Activated CD4-positive, CD25-positive, alpha-beta regulatory T cell treated with anti-CD3 and anti-CD28 coated beads, Interleukin-2, amount 50 U/mL, for 72 hours (primary cell): Measurements from ENCODE around the gene DUSP8.
"Not testable (repeated sequence)": the region's sequence is repeated elsewhere in the genome, so short reads cannot be mapped to it uniquely, and the experiment has no call there.

Experiments used
- DNase-seq: peaks from one replicate; pipeline ENCODE4 v3.0.0; 2021

The DUSP8 gene

DNA sequence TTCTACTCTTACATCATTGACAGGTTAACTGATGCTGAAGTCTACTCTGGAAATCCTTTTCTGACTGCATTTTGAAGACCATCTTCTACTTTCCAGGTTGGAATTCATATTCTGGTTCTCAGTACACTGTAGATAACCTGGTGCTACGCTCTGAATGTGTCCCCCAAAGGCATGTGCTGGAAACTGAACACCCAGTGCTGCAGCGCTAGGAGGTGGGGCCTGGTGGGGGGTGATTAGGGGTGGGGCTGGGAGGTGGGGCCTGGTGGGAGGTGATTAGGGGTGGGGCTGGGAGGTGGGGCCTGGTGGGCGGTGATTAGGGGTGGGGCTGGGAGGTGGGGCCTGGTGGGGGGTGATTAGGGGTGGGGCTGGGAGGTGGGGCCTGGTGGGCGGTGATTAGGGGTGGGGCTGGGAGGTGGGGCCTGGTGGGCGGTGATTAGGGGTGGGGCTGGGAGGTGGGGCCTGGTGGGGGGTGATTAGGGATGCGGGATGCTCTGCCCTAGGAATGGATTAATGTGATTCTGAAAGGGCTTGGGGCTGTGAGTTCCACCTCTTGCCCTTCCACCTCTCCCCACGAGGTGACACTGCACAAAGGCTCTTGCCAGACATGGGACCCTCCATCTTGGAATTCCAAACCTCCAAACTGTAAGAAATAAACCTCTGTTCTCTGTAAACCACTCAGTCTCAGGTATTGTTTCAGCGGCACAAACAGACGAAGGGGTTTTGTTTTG is 59.4 kb downstream of the DUSP8 start:
- DNase-seq: not testable (repeated sequence)

DNA sequence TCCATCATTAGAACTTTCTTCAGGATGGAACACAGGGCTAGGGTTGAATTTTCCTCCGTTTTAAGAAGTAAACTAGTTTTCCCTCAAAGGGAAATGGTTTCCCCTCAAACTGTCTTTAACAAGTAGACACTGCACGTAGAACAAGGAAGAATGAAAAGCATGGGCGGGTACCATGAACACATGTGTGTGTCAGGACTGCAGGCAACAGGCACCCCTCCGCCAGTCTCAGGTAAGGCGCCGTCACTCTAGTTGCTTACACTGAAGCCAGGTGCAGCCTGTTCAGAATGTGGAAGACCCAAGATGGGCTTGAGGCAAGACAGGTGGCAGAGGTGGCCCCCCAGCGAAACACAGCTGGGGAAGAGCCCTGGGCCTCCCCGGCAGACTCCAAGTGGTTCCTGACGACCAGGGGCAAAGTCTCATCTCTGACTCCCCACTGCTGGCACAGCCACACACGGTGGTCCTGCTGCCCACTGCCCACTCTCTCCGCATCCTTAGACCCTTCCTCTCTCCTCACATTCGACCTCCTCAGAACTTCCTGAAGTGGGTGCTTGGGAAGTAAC is 60.1 kb downstream of the DUSP8 start:
- no peak for DNase-seq

DNA sequence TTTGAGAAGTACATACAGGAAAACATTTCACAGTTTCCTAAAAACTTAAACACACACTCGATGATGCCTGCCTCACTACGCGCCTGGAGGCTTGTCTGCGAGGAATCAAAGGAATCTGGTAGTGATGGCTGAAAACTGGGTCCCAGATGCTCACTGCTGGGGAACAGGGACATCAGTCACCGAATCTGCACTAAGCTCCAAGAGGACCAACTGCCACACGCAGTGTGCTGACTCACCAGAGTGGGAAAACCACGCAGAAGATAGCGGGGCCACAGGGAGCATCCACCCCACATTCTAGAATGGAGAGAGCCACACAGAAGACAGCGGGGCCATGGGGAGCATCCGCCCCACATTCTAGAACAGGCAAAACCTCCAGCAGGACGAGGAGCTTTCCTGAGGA is 61.1 kb downstream of the DUSP8 start:
- DNase-seq: no peak

DNA sequence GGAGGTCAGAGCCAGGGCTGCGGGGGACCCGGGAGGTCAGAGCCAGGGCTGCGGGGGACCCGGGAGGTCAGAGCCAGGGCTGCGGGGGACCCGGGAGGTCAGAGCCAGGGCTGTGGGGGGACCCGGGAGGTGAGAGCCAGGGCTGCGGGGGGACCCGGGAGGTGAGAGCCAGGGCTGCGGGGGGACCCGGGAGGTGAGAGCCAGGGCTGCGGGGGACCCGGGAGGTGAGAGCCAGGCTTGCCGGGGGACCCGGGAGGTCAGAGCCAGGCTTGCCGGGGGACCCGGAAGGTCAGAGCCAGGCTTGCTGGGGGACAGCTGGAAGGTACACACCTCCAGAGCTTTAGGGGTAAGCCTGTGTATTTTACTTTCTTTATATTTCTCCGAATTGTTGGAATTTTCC is 61.7 kb downstream of the DUSP8 start:
- not testable (repeated sequence) for DNase-seq

DNA sequence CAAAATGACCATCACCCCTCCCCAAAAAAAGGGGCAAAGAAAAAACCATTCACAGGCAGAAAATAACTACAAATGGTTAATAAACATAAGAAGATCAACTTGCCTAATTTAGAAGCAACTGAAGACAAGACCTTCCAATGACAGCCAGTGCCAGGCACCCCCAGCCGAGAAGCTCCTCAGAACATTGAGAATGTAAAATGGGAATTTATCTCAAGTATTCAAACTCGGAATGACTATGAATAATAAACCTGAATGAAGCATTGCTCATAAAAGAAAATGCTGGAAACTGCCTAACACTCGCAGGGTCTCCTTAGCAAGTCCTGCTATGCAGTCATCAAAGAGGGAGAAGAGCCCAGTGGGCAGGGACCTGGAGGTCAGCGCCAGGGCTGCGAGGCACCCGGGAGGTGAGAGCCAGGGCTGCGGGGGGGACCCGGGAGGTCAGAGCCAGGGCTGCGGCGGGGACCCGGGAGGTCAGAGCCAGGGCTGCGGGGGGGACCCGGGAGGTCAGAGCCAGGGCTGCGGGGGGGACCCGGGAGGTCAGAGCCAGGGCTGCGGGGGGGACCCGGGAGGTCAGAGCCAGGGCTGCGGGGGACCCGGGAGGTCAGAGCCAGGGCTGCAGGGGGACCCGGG is 62.3 kb downstream of the DUSP8 start:
- DNase-seq: no peak

DNA sequence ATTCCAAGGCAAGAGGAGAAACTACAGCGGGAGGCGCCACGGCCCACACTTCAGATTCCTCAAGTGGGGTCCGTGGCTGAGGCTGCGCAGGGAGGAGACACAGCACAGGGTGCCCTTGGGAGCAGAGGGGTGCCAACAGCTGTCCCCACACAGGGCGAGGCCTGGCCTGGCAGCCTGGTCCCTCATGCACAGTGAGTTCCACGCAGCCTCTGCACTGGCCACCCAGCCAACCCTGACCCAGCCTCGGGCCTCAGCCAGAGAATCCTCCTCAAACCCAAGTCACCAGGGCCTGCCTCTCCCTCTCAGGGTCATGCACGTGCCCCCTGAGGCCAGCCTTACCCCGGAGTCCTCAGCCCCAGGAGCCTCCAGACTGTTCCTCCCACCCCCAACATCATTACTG is 63.1 kb downstream of the DUSP8 start:
- DNase-seq: no peak

DNA sequence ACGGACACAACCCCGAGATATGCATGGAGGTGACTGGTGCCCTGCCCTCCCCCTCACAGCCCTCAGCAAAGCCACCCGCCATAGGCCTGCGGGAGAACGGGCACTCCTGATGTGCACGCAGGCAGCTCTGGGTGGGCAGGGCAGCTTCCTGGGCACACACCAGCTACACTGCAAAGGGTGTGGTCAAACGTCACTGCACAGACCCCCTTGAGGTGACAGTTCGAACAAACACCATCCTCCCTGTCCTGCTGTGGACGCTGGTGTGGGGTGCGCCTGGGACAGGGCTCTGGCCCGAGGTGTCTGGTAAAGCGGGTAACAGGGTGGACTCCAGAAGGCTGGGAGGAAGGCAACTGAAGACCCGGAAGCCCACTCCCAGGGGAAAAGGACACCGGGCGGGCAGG is 63.6 kb downstream of the DUSP8 start:
- DNase-seq: no peak

DNA sequence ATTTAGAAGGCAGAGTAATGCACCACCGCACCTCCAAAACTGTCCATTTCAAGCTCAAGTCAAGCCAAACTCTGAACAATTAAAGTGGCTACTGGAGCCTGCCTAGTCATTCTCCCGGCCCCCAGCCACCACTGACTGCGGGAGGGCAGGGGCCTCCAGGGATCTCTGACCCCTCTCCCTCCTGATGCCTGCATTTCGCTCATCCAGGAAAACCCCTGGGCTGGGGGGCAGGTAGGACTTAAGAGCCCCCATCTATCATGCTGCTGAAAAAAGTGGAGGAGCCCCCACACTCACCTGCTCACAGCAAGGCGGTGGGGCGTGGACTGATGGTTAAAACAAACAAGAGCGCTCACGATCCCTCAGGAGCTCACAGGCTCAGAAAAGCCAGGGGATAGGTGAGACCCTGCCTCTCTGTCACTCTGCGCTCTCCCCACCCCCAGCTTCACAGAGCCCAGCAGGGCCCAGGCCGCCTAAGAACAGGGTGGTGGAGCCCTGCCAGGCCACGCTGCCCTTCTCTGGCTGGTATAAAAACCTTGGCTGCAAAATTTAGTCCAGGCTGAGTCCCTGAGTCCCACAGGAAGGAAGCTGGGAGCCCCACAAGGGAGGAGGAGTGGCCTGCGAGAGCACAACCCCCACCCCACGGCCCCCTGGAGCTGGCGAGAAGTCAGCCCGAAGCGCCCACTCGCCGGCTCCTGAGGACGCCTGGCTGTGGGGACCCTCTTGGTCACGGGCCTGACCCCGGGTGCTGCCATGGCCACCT is 64.5 kb downstream of the DUSP8 start:
- DNase-seq: no peak

DNA sequence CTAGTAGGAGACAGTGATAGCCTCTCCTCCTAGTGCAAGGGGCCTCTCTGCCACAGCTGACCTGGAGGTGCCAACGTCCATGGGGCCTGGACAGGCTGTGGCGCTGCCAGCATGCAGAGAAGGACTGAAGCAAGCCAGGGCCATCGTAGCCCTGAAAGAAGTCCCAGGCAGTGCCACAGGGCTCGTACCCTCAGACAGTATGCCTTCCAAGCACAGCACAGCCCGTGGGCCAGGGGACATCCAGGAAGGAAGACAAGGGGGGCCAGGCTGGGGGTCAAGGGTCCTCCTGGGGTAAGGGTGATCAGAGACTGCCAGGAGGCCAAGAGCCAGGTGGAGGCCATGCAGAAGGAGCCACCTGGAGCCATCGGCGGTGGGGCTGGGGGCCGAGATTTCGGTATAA is 65.1 kb downstream of the DUSP8 start:
- DNase-seq: no peak

DNA sequence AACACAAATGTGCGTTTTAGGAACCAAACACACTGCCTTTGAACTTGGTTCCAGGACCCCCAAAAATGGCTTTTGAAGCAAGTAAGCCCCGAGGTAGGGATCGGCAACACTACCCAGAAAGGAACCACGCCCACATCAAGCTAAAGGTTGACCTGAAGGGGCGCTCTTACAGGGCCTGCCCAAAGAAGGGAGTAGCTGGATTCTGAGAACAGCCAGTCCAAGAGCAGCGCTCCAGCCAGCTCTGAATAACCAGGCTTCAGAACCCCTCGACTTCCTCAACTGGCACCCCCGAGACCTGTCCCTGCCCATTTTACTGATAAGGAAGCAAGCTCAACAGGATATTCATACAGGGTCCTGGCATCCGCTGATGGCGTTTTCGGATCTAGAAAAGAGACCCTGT is 66.6 kb downstream of the DUSP8 start:
- DNase-seq: no peak

DNA sequence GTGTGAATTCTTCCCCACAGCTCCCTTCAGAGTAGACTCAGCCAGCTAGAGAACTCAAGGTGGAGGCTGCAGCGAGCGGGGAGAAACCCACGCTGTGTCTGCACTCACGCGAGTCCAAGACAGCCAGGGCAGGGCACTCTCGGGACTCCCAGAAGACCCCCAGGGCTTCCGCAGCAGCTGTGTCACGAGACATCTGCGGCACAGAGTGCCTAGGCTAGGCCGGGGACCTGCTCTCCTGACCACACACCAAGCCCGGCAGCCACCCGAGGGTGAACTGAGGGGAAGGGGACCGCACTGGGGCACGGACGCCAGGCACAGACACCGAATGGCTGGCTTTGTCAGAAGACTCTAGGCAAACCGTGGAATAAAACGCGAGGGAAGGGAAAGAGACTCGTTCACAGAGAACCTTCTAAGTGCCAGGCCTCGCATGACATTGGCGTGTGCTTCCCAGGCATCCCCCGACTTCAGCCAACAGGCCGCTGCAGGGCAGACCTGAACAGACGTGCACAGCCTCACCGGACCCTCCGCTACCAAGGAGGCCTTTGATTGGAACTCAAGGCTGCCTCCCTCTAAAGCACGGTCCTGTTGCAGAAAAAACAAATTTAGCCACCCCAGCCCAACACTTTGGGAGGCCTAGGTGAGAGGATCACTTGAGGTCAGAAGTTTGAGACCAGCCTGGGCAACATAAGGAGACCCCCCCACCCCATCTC is 67.3 kb downstream of the DUSP8 start:
- no peak for DNase-seq

DNA sequence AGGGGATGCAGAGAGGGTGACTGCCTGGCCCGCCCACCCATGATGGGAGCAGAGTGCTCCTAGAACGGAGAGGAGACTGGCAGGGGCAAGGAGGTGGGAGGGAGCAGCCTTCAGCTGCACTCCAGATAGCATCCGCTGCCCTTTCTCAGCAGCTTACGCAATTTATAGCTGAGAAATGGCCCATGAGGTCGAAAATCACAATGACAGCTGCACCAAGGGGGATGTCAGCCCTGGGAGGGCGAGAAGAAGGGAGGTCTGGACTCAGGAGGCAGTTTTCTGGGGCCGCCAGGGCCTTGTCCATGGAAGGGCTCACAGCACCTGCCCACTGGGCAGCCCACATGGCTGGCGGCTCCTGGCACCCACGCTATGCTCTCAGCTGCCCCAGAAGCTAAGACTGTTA is 67.9 kb downstream of the DUSP8 start:
- DNase-seq: no peak
